ENCODE measurements around the gene CASKIN2.

The CASKIN2 gene

DNA sequence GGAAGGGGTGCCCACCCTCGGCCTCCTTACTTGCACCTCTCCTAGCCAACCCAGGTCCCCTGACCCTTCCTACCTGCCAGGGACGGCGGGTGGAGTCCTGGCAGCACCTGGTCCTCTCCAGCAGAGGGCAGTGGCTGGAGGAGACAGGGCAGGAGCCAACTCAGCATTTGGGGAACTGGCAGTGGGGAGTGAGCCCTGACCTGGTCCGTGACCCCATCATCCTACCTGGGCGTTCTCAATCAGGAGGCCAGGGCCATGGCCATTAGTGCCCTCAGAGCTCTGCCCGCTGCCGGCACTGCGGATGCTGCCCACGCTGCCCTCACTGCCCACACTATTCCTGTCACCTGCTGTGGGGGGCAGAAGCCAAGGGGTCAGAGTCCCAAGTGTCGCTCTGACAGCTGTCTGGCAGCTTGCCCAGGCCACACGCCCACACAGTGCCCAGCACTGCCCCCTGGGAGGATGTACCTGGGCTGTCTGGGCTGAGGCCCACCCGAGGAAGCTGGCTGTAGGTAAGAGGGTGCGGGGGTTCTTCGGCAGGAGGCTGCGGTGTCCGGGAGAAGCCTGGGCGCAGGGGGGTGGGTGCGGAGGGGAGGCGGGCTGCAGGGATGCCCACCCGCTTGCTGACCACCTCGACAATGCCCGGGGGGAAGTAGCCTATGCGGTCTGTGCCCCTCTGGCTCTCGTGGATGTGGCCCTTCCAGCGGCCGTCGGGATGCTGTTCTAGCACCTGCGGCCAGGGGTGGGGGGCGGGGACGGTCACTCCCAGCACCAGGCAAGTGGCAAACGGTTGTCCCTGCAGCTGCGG, 10.8 kb downstream of the CASKIN2 start:
- peak; percentile 85 for DNase-seq (ENCODE audit: low spot score)

DNA sequence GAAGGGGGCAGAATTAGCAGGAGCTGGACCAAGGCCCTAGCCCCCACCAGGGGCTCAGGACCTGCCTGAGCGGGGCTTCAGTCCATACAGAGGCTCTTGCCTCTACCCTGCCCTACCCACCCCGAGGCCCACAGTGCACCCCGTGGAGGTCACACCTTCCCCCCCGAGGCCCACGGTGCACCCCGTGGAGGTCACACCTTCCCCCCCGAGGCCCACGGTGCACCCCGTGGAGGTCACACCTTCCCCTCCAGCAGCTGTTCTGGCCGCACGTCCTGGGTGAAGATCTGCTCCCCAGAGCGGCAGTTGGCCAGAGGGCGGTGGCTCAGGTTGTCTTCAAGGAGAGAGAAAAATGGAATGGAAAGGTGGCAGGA, 11.4 kb downstream of the CASKIN2 start:
- no peak for DNase-seq (ENCODE audit: low spot score)

DNA sequence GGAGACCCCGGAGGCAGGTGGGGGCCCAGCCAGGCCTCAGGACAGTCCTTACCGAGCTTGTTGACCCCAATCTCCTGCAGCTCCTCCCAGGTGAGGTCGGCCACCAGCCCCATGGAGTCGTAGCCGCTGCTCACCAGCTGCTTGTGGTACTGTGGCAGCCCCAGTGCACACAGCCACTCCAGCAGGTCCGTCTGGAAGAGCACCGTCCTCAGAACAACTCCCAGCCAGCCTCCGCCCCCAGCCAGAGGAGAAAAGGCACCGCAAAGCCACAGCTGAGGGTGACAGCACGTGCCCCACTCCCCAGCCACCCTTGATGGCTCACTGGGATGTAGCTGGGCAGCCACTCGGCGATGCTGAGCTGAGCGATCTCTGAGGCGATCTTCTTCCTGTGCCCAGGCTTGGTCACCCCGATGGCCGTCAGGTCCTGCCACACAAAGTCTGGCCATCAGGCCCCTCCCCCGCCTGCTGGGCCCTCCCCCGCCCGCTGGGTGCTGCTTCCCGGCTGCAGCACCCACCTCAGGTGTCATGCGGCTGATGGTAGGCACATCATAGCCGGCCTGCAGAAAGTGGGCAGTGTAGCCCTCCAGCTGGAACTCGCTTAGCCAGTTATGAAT, 11.9 kb downstream of the CASKIN2 start:
- DNase-seq (ENCODE audit: low spot score) = no peak

DNA sequence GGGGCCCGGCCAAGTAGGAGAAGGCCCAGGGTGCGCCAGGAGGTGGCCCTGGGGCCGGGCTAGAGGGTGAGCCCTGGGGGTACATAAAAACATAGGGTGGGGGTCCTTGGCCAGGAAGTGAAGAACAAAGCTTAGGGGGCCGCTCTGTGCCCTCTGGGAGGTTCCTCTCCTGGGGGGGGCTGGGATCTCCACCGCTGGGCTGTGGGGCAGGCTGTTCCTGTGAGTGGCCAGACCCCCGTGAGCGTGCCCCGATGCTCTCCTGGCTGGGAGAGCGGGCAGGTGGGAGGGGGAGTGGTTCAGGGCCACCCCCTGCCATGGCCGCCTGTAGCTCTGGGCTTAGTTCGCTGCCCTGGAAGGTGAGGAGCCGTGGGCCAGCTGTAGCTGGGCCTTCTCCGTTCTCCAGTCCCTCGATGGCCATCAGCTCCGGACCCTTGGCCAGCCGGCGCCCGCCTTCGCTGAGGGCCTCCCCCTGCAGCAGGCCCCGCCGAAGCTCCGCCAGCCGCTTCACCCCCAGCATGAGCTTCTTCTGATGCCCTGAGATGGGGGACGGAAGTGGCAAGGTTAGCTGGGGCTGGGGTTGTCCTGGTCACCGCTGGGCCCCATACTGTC, 12.5 kb downstream of the CASKIN2 start:
- no peak for DNase-seq (ENCODE audit: low spot score)

DNA sequence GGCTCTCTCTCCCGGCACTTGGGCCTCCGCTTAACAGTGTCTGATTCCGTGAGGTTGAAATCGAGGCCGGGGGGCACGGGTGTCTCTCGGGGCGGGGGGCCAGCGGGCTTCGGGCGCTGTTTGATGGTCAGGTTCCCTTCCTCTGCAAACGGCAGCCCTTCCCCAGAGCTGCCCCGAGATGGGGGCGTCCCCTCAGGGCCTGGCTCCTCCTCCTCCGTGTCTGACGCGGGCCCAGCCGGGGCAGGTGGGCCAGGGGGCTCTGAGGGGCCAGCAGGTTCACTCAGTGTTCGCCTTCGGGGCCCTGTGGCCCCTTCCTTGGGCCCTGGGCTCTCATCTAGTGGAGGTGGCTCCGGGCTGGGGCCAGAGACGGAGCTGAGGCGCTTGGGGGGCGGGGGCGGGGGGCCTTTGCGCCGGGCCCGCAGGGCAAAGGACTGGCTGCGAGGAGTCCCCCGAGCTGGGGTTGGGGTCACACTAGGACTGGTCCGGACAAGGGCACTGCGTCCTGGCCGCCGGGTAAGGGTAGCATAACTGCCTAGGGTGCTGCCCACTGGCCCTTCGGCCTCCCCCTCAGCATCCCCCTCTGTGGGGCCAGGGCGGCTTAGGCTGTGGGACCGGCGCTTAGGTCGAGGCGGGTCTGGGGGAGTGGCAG, 13.1 kb downstream of the CASKIN2 start:
- no peak for DNase-seq (ENCODE audit: low spot score)

- no peak for DNase-seq (ENCODE audit: low spot score)
These were observed 13.8 kb downstream of the CASKIN2 start for GRCh38 chr17:75501378-75502071.

- DNase-seq (ENCODE audit: low spot score) = no peak
These were observed 14.7 kb downstream of the CASKIN2 start for GRCh38 chr17:75500419-75501216.

- no peak for DNase-seq (ENCODE audit: low spot score)
These were observed 15.9 kb downstream of the CASKIN2 start for GRCh38 chr17:75499313-75500022.

DNA sequence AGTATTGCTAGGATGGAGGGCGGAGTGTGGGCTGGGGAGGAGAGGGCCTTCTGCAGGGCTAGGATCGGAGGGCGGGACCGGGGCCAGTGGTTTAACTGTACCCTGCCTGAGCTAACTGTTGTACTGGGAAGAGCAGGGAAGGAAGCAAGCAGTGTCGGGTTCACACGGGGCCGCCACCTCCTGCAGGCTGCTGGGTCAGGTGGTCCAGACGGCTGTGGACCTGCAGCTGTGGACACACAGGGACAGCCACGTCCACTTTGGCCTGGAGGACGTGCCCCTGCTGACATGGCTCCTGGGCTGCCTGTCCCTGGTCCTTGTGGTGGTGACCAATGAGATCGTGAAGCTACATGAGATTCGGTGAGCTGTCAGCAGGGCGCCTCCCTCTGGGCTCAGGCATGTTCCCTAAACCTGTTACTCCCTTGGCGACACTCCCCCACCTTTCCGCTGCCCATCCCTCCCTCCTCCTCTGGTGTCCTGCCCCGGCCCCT, 16.6 kb downstream of the CASKIN2 start:
- DNase-seq (ENCODE audit: low spot score) = no peak

DNA sequence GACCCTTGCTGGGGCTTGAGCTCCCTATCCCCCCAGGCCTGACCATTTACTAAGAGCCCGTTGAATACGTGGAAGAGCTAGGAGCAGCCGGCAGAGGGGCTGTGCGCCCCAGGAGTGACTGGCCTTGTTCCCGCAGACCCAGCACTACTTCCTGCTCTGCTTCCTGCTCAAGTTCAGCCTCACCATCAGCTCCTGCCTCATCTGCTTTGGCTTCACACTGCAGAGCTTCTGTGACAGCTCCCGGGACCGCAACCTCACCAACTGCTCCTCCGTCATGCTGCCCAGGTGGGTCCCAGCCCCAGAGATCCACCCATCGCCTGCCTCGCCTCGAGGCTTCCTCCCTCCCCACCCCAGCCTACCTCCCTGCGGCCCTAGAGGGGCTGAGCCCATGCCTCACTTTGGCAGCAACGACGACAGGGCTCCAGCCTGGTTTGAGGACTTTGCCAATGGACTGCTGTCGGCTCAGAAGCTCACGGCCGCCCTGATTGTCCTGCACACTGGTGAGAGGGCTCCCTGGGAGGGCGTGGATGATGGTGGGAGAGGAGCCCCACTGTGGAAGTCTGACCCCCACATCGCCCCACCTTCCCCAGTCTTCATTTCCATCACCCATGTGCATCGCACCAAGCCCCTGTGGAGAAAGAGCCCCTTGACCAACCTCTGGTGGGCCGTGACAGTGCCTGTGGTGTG, 17.2 kb downstream of the CASKIN2 start:
- DNase-seq (ENCODE audit: low spot score) = no peak

GRCh38 chr17:75496005-75496404, 19.3 kb downstream of the CASKIN2 start:
- DNase-seq (ENCODE audit: low spot score) = no peak

DNA sequence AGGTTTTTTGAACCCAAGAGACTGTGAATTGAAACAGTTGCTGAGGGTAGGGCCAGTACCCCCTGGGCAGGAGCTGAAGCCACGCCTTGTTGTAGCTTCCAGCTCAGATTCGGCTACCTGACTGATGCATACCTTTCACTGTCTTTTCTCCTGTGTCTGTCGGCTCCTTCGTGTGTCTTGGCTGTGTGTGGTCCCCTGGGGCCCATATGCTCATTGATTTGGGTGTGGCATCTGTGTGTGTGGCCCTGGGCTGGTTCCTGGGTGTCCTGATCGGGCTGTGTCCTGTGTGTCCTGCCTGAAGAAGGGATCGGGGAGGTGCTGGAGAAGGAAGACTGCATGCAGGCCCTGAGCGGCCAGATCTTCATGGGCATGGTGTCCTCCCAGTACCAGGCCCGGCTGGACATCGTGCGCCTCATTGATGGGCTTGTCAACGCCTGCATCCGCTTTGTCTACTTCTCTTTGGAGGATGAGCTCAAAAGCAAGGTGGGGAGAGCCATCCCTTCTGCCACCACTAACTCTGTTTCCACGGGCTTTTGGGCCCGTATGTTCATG, 20.9 kb downstream of the CASKIN2 start:
- no peak for DNase-seq (ENCODE audit: low spot score)

DNA sequence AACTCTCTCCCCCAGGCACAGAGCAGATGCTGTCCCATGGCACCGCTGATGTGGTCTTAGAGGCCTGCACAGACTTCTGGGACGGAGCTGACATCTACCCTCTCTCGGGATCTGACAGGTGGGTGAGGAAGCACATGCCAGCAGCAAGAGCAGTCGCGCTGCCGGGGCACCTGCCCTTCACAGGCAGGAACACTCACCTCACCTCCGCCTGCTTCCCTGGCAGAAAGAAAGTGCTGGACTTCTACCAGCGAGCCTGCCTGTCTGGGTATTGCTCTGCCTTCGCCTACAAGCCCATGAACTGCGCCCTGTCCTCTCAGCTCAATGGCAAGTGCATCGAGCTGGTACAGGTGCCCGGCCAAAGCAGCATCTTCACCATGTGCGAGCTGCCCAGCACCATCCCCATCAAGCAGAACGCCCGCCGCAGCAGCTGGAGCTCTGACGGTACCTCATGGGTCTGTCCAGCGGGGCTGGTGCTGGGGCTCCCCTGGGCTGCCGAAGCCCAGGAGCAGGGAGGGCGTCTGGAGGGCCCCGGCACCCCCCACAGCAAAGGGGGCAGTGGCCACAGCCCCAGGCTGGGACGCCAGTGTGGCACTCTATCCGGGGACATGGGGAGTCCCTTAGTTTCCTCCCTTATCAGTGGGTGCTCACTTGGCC, 21.7 kb downstream of the CASKIN2 start:
- no peak for DNase-seq (ENCODE audit: low spot score)

- DNase-seq (ENCODE audit: low spot score) = no peak
These were observed 22.7 kb downstream of the CASKIN2 start for GRCh38 chr17:75492555-75493168.

- no peak for DNase-seq (ENCODE audit: low spot score)
These were observed 23.7 kb downstream of the CASKIN2 start for GRCh38 chr17:75491680-75492079.

DNA sequence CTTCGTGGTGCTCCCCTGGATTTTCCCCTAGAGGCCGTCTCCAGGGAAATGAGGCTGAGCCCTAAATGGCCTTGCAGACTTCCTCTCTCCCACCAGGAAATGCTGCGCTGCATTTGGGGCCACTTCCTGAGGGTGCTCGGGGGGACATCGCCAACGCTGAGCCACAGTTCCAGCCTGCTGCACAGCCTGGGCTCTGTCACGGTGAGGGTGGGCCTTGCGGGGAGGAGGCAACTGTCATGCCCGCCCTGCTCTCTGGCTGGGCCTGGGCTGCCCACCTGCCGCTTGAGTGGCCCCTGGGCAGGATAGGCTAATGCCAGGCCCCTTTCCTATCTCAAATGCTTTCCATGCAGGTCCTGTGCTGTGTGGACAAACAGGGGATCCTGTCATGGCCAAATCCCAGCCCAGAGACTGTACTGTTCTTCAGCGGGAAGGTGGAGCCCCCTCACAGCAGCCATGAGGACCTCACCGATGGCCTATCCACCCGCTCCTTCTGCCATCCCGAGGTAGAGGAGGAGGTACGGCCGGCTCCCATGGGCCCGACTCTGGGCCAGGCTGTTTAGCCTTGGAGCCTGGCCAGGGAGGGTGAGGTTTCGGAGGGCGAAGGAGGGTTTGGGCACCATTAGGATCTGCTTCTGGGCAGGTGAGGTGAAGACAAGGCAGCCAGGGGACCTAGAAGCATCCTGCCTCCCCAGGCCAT, 24.2 kb downstream of the CASKIN2 start:
- no peak for DNase-seq (ENCODE audit: low spot score)

DNA sequence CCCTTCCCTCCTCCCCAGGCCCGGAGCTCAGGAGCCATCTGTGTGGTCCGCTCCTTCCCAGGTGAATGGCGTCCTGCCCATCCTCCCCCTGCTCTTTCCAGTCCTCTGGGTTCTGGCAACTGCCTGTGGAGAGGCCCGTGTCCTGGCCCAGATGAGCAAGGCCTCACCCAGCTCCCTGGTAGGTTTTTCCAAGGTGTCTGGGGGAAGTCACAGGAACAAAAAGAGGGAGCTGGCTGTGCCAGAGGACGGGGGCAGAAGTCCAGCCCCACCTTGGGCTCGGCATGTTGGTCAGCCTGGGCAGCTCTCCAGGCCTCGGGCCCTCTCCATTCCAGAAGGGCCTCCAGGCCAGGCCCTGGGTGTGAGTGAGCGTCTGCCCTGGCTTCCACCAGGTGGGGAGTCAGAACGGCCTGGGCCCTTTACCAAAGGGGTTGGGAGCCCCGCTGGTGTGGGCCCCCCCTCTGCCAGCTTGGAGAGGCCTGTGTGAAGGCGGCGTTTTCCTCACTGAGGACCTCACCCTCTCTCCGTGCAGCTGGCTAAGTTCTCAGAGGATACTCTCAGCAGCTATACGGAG, 25.1 kb downstream of the CASKIN2 start:
- DNase-seq (ENCODE audit: low spot score) = no peak

DNA sequence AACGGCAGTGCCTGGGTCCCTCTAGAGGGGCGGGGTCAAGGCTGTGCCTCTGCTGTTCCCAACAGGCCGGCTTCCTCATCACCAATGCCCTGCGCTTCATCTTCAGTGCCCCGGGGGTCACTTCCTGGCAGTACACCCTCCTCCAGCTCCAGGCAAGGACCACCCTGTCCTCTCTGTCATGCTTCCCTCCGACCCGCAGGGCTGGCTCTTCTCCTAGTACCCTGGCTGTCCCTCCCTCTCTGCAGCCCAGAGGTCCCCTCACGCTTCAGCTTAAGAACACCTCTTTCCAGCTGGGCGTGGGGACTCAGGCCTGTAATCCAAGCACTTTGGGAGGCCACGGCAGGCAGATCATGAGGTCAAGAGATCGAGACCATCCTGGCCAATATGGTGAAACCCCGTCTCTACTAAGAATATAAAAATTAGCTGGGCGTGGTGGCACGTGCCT, 25.8 kb downstream of the CASKIN2 start:
- no peak for DNase-seq (ENCODE audit: low spot score)

Data from D341Med (cell line).